ENCODE data around the gene PLEKHA8.
A peak's percentile ranks its signal among the peaks of the same experiment; 100 is the strongest.

Gene PLEKHA8

DNA sequence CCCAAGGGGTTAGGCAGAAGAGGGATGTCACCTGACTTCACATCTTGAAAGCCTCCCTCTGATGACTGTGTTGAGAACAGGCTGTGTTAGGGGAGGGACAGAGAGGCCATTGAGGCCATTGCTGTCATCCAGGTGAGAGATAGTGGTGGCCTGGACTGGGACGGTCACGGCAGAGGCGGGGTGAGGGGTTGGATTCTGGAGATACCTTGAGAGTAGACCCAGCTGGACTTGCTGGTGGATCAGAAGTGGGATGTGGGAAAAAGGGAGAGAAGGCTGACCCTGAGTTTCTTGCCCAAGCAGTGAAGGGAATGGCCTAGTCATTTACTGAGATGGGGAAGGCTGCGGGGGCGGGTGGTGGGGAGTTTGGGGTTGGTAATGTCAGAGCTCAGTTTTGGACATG lies 120.2 kb downstream of the PLEKHA8 start:
- DNase-seq: no peak

DNA sequence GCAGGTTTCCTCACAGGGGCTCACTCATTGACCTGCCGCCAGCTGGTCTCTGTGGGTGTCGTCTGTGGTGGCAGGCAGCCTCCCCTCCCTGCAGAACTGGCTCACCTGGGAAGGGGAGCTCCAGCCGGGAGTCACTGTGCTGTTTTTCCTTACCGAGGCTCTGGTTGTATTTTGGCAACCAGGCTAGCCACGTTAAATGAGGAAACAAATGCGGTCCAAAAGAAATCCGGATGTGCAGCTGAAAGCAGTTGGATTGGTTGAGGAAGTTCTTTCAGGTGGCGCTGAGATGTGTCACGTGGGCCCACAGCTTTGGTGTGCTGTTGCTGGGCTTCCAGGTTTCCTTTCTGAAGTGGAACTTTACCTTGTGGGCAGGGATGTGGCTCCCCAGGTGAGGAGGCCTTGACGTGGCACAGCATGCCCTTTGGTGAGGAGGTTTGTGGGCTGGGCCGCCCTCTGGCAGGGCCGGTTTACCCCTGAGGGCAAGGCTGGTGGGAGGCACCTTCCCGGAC lies 120.8 kb downstream of the PLEKHA8 start:
- peak; percentile 38 for DNase-seq

DNA sequence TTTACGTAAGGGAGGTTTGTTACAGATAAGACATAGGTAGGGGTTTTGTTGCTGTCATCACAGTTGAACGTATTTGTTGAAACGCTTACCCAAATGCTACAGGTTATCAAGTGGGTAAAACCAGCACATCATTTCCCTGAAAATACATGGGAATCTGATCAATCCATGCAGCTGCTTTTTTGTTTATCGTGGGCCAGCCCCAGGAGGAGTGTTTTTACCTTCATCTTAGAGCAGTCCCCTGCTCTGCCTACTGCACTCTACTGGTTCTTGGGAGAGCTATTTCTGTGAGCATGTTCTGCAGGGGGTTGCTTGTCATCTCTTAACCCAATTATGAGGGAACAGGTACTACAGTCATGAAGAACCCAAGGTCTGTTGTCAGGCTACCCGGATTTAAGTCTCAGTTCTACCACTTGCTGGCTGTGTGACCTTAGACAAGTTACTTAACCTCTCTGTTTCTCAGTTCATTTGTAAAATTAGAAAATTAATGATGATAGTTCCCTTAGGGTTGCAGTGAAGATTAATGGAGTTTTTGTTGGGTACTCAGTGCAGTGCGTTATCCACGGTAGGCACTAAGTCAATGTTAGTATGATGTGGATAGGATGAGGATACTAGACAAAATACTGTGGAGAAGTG lies 121.5 kb downstream of the PLEKHA8 start:
- DNase-seq: no peak

DNA sequence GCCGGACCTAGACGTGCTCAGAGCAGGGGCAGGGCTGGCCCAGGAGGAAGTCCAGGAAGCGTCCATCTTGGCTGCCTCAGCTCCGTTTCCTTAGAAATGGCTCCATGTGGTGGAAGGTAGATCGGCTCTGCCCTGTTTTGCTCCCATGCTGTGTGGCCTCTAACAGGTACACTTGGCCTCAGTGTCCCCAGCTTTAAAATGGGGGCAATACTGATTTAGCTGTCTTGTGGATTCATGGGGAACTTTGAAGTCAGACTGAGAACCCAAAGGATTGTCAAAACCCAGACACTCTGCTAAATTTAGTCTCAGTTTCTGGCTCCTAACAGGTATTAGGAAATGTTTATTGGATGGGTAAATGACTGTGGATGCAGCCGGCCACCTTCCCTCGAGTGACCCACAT lies 122.5 kb downstream of the PLEKHA8 start:
- DNase-seq: no peak

DNA sequence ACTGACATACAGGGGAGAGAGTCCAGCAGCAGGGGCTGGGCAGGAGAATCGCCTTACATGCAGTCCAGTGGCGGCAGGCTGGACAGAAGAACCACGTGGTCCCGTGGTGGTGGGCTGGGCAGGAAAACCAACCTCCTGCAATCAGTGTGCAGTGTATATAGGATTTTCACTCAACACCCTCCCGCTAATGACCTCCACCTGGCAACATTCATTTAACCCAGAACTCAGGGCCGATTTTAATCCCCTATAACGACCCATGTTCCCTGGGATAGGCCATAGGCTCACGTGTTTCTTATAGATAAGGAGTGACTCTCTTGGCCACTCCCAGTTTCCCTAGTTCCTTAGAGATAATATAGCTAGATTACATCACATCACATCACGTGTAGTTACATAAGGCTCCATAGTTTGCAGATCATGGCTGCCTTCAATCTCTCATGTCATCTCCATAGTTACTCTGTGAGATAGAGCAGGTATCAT lies 125.9 kb downstream of the PLEKHA8 start:
- DNase-seq: no peak

DNA sequence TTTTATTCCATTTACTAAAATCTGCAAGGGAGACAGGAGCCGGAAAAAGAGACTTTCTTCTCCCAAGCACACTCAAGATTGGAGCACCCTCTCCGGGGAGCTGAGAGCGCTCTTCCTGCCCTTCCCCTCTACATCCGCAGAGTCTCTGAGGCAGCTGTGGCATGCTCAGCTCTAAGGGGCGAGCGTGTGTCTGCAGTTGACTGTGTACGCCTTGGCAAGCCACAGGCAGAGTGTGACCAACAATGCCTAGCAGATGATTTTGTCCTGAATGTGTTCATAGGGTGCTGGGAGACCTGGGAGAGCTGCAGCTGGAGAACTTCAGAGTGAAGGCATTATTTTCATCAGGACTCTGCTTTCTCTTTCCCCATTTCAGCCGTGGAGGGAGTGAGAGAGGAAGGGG lies 127.3 kb downstream of the PLEKHA8 start:
- DNase-seq: no peak

DNA sequence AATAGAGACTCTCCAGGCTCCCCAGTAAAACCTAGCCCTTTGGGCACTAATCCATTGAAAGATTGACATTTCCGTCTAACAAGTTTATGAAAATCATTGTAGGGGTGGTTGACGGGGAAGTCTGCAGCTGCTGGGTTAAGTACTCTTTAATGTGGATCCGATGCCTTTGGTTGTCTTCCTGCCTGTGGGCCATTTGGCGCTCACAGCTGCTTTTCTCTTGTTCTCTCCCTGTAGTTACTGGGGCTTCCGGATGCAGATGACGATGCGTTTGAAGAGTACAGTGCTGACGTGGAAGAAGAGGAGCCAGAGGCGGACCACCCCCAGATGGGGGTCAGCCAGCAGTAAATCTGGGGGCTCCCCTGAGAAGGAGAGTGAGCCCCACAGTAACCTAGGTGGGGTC lies 129.0 kb downstream of the PLEKHA8 start:
- peak; percentile 39 for DNase-seq

DNA sequence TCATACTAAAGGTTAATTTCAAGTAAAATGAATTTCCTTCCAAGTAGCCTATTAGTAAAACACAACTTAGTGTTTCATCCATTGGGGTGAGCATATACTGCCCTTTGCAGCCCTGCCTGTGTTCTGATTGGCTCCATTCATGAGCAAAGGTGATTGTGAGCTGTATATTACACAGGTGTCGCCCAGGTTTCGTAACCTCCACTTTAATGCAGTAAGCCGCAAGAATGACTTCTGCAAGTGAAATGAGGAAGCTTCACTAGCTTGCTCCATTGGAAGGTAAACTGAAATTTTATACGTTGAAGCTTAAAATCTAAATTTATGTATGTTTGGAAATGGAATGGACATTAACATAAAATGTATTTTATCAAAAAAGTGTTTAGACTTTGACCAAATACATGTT lies 131.0 kb downstream of the PLEKHA8 start:
- DNase-seq: no peak

DNA sequence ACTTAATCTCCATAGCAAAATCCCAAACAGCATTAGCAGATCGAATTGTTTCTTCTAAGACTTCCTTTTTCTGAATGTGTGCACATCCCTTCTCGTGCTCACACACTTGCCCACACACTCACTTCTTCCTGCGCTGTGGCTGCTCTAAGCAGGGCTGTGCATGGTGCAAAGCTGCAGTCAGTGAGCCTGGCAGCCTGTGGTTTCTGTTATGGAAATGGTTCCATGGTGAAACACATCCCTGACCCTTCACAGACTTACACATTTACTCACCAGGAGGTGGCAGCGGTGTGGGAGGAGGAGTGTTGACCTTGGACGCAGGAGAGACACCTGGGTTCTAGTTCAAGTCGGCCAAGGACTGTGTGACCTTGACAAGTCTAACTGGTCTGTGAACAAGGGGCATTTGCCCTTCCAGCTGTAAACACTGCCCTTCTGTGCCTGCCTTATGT lies 131.5 kb downstream of the PLEKHA8 start:
- no peak for DNase-seq

DNA sequence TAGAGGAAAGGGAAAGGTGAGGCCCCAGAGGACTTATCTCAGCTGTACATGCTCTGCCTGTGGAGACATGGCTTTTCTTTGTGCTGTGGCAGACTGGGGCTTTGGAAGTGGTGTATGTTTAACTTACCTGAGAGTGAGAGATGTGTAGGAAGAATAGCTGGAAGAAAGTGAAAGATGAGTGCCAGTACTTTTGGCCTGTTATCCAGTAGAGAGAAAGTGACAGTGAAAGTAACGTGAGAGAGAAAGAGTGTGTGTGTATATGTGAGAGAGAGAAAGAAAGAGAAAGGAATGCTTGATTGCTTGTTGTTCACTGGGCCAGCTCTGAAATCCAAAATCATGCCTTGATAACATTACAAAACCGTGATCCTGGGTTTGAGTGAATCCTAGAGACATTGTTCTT lies 132.1 kb downstream of the PLEKHA8 start:
- DNase-seq: no peak

DNA sequence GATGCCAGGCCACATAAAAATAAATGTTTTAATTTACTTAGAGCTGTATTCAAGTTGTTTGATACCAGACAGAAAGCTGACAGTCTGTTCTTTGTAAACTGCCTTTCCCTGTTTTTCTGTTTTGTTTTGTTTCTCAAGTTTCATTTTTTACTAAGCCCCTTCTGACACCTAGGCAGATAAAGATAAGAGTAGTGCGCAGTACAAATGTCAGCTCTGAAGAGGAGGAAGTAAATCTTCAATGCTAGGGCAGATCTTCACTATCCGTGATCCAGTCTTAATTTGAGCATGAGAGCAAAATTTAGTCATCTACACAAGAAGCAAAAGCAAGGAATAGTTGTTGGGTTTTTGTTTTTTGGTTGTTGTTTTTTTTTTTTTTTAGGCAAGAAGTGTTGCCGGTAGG lies 133.9 kb downstream of the PLEKHA8 start:
- no peak for DNase-seq

DNA sequence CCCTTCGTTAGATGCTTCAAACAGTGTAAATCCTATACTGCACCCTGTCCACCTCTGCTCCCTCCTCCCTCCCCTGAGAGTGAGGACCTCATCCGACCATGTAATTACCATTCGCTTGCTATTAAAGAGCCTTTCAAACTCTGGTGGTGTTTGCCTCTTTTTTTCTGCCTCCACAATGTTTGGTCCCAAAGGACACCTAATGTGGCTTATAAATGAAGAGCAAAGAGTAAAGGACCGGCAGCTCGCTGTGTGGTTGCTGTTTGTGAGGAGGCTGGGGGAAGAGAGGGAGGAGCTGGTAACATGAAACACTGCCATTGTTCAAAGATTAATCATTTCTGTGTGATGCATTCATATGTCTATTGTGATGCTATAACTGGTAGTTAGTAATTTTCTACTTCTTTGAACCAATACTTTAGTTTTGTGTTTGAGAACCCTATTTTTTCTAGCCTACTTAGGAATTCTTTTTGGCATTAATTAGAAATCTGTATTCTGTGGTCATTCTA lies 134.5 kb downstream of the PLEKHA8 start:
- peak; percentile 14 for DNase-seq

DNA sequence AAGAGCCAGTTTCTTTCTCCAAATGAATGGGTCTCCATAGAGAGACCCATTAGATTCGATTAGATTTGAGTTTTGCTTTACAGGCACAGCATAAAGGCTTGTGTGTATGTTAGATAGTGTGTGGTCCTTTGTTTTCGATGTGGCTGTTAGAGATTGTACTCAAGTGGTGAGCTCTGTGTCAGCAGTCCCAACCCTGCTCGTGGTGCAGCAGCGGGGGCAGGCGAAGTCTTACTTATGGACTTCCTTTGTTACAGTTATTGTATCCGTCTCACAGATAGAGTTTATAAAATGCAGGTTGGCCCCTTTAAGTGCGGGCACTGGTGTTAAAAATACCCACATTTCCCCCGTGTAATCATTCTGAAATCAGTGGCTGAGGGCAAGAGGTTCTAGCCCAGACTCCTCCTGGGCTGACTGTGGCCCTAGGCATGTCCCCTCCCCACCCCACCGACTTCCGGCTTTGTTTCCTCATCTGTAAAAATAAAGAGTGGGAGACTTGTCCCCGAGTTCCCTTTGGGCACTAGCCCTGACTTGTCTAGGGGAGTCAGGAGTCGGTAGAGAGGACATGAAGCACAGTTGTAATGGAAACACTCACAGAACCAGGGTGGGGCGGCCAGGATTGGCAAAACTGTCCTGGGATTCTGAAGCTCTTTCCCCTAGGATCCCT lies 135.2 kb downstream of the PLEKHA8 start:
- DNase-seq: peak; percentile 44

DNA sequence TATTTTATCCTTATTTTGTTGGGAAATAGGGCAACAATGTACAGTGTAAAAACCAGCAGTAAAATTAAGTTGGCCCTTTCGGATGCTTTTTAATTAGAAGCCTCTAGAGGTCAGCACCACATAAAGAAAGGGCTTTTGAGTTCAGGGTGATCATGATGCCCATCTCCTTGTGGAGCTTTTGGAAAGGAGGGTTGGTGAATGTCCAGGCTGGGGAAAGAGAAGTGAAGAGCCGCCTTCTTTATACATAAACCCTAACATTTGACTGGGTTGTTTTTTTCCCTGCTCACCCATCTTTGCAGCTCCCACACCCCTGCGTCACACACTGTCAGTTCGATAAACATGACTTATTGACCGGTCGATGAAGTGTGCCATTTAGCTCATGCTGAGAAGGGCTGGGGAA lies 136.4 kb downstream of the PLEKHA8 start:
- peak; percentile 46 for DNase-seq

DNA sequence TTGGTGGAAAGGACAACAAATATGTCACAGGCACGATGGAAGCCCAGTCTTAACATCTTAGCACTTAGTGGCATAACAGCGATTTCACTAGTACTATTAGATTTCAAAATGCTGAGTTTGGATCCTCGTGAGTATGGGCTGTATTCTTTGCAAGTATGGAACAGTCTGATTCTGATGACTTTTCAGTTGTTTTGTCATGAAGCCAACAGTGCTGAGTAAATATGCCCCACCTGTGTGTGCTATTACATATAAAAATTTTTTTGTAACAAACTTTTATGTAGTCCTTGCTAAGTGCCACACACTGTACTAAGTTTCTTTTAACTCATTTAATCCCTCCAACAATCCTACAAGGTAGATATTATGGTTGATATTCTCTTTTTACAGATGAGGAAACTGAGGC lies 137.4 kb downstream of the PLEKHA8 start:
- no peak for DNase-seq

DNA sequence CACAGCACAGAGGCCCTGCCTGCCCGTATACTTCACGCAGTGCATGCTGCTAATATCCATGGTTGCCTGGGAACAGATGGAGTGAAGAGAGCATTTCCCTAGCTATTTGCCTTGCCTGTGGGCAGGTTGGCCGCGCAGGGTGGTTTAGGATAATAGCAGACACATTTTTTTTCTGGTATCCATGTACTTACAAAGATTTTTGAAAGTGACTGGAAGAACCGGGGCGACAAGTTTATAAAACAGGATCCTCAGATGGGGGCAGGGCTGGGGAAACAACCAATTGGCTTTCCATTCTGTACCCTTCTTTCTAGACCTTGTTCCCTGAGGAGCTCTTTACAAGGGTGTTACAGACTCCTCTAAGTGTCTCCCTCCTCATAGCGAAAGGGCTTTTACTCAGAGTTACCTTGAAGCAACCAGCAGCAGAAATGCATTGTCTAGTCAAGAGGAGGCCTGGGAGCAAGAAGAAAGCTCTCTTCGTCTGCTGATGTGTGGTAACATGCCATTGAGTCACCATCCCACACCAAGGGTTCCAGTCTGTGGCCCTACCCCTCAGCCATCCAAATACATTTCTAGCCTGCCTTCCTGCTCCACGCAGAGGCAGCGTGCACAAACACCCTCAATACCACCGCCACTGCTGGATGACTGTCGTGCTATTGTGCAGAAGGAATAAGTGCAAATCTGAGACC lies 138.1 kb downstream of the PLEKHA8 start:
- no peak for DNase-seq

DNA sequence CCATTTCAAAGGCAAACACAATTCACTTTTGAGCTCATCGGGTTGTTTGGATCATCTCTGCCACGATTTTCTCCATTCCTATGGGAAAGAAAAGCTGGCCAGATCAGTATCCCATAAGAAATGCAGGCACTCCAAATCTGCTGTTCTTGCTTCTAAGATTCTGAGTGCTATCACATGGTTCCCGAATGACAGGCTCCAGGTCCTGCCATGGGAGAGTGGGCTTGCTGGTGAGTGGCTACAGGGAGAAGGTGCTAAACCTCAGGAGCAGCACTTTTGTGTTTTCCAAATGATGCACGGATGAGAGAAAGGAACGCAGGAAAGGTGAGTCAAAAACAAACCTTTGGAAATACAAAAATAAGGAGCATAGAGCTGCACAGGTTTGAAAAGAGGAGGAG lies 138.6 kb downstream of the PLEKHA8 start:
- no peak for DNase-seq

DNA sequence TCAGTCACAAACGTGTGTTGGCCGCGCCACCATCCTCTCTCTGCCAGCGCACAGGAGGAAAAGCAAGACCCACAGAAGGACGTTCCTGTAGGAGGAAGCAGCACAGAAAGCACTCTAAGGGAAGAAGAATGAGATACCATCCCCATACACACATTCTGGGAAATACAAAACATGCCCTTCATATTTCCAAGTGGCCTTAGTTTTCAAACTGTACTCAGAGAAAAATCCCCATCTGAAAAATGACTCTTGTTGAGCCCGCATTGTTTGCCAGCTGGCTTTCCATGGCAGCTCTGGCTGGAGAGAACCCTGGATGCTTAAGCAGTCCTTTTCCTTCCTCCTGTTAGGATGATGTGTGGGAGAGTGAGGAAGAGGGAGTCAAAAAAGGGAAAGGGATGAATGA lies 139.7 kb downstream of the PLEKHA8 start:
- DNase-seq: no peak

DNA sequence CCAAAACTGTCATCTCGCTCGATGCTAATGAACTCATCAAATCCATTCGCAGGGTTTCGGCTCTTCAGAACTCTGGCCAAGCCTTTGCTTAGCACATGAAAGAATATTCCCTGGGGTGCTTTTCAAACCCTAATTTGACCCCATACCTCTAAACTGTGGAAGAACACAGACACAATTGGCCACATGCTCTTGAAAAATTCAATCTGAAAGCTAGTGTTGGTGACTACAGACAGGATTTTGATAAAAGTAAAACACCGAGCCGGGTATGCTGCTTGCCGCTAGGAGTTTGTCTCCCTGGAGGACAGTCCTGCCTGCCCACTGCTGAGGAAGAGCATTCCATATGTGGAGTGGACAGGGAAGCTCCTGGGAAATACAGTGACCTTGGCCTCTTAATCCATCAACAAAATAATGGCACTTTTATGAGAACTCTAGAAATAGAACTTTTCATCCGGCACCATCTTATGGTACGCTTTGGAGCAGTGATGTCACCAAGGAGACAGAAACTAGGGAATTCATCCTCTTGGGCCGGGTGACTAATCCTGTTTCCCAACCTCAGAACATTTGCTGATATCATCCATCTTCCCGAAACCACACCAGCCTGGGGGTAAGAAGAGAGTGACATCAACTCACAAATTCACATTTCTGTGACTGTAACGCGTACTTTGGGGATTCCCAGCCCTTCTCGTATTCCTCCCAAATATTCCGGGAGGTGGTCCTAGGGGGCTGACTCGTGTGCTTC lies 140.8 kb downstream of the PLEKHA8 start:
- no peak for DNase-seq

DNA sequence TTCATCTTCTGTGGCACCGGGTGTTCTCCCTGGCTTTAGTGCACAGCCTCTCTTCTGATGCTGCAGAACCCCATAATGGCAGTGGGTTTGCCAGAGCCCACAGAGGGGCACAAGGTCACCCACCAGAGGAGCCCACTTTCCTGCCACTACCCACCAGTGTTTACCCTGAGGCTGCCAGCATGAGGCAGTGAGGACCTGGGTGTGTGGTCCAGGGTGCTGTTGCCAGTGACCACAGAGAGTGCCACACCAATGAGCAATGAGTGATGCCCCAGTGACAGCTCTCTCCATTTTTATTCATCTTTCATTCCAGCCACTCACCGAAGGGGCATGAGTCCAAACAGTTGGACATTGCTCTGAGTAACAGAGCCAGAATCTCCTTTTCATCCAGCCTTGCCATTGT lies 141.4 kb downstream of the PLEKHA8 start:
- no peak for DNase-seq

DNA sequence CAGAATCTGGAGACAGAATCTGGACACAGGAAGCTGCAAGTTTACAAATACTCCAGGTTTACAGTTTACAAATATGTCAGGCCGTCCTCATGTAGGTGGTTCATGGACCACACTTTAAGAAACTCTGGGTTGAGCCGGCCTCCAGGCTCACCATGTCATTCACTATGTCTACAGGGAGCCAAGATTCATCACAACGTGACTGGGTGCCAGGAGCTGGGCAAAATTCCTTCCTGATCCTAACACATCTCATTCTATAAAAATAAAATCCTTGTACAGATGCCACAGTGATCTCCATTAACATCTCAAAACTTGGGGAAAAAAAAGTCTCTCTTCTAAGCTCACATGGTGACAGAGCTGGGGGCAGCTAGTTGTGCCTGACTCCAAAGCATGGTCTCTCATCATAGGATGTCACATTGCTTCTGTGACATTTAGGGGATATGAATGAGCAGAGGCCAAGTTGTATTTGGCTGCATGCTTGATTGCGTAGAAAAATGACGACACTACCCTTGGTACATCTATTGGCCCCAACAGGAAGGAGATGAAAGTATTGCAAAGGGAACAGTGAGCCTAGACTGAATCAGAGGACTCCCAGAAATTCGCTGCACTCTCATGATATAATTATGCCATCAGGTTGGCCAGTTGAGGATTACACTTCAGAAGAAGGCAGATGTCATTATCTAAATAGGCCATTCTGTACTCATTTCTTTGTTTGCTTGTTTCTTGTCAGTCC lies 142.4 kb downstream of the PLEKHA8 start:
- DNase-seq: no peak

DNA sequence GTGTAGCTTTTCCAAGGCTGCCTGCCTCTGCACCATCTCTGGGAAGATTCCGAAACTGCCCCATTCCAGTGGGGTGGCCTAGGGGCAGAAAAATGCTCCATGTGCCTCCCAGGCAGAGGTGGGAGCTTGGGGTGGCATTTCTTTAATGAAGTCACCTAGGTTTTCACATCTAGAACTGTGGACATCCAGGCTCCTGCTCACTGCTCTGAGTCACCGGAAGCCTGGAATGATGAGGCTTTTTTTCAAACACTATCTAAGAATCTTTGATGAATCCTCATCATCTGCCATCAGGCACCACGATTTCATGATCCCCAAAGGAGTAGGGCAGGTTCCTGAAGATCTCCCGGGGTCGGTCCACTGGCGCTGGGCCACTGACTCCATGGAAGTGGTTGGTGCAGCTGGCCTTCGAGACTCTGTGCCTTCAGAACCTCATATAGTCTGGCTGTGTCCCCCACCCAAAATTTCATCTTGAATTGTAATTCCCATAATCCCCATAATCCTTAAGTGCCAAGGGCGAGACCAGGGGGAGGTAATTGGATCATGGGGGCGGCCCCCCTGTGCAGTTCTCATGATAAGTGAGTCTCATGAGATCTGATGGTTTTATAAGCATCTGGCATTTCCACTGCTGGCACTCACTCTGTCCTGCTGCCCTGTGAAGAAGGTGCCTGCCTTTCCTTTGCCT lies 143.7 kb downstream of the PLEKHA8 start:
- no peak for DNase-seq
